ENCODE data around the gene CDS1.
A peak's percentile ranks its signal among the peaks of the same experiment; 100 is the strongest.
"Not testable (repeated sequence)": the region's sequence is repeated elsewhere in the genome, so short reads cannot be mapped to it uniquely, and the experiment has no call there.

CDS1 gene

GRCh38 chr4:84582988-84583875, at the start of gene CDS1:
TSS of gene CDS1 (plus strand) at chr4:84583127. CDS start at chr4:84583402, 275 bp downstream.
- DNase-seq (ENCODE audit: low spot score) = peak; percentile 17

GRCh38 chr4:84535901-84536300, 47.0 kb upstream of the CDS1 start:
- no peak for DNase-seq (ENCODE audit: low spot score)

GRCh38 chr4:84545093-84545492, 37.8 kb upstream of the CDS1 start:
- no peak for DNase-seq (ENCODE audit: low spot score)

- no peak for DNase-seq (ENCODE audit: low spot score)
Observed at GRCh38 chr4:84547211-84547610, 35.7 kb upstream of the CDS1 start.

DNA sequence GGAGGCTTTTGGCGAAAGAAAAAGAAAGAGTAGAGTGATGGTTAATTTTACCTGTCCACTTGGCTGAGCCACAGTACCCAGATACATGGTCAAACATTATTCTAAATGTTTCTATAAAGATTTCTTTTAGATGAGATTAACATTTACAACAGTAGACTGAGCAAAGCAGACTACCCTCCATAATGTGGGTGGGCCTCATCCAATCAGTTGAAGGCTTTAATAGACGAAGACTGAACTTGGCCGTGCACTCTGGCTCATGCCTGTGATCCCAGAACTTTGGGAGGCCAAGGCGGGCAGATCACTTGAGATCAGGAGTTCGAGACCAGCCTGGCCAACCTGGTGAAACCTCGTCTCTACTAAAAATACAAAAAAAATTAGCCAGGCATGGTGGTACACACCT, 33.7 kb upstream of the CDS1 start:
- DNase-seq (ENCODE audit: low spot score) = not testable (repeated sequence)

- no peak for DNase-seq (ENCODE audit: low spot score)
Observed at GRCh38 chr4:84562156-84562555, 20.8 kb upstream of the CDS1 start.

GRCh38 chr4:84563002-84563401, 19.9 kb upstream of the CDS1 start:
- DNase-seq (ENCODE audit: low spot score) = no peak

GRCh38 chr4:84565951-84566350, 17.0 kb upstream of the CDS1 start:
- DNase-seq (ENCODE audit: low spot score) = no peak

DNA sequence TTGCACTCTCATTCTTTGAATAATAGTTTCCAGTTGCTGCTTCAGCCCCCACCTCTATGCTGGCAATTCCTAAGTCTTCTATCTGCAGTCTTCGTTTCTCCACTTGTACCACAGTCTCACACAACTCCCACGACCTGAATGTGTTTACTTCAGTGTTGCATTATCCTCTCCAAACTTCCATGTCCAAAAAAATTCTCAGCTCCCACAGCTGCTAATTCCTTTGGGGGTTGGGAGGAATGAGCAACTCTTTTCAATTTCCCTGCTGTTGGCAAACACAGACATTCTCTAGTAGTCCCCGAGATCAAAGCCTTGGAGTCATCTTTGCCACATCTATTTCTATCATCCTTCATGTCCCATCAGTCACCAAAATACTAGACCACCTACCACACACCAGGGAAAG, 14.4 kb upstream of the CDS1 start:
- no peak for DNase-seq (ENCODE audit: low spot score)

DNA sequence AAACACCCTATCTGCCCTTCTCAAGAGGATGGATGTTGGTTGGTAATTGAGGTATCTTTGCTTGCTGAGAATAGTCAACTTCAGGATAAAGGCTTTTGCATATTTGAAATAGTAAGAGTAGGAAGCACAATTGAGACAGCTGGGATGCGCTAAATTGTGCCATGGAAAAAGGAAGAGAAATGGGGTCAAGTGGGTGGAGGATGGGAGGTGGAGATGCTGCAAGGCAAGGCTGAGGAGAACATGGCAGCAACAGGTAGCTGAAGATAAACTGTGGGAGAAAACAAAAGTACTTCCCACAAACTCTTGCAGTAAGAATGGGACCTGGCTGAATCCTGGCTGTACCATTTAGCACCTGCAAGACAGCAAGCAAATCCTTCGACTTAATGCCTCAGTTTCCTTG, 13.9 kb upstream of the CDS1 start:
- no peak for DNase-seq (ENCODE audit: low spot score)

DNA sequence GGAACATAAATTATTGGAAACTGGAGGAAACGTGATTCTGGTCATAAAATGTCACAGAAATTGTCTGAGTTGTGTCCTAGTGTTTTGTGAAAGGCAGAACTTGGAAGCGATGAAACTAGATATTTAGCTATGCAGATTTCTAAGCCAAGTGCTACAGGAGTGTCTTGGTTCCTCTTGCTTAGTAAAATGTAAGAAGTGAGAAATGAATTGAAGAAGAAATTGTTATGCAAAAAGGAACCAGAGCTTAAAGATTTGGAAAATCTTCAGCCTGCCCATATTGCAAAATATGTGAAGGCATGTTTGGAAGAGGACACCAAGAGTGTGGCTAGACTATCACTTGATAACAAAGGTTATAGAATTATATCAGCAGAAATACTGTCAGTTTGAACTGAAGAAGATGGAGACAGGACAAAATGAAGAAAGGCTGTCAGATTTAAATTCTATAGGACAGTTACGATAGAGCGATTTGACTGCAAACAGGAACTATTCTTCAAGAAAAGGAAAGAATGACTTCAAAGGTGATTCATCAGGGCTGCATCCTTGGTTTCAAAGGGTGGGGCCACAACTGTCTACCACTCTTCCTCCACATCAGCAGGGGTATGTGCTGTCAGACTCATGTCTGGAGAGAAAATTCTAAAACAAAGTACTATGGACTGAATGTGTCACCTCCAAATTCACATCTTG, 9.4 kb upstream of the CDS1 start:
- no peak for DNase-seq (ENCODE audit: low spot score)

DNA sequence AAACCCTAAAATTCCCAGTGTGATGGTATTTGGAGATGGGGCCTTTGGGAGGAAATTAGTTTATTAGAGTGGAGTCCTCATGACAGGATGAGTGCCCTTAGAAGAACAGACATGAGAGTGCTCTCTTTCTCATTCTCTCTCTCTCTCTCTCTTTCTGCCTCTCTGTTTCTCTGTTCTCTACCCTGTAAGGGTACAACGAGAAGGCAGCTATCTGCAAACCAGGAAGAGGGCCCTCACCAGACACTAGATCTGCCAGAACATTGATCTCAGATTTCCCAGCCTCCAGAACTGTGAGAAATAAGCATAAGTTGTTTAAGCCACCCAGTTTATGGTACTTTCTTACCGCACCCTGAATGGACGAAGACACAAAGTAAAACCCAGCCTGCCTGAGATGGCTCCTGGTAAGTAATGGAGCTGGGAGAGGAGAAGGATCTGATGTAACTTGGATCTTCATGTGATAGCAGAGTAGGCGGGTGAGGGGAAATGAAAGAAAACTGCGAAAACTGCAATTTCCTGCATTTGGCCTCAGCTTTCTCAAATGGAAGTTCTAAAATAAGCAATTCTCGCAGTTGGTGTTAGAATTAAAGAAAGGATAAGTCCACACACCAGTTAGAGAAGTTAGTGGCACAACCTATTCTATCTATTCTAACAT, 8.7 kb upstream of the CDS1 start:
- no peak for DNase-seq (ENCODE audit: low spot score)

- no peak for DNase-seq (ENCODE audit: low spot score)
Observed at GRCh38 chr4:84578540-84579402, 4.2 kb upstream of the CDS1 start.

GRCh38 chr4:84579403-84579776, 3.5 kb upstream of the CDS1 start:
- DNase-seq (ENCODE audit: low spot score) = no peak

- peak; percentile 55 for DNase-seq (ENCODE audit: low spot score)
Observed at GRCh38 chr4:84582302-84582987, 482 bp upstream of the CDS1 start.

- no peak for DNase-seq (ENCODE audit: low spot score)
Observed at GRCh38 chr4:84583876-84584380, 1.0 kb downstream of the CDS1 start.

- DNase-seq (ENCODE audit: low spot score) = no peak
Observed at GRCh38 chr4:84585251-84585650, 2.3 kb downstream of the CDS1 start.

DNA sequence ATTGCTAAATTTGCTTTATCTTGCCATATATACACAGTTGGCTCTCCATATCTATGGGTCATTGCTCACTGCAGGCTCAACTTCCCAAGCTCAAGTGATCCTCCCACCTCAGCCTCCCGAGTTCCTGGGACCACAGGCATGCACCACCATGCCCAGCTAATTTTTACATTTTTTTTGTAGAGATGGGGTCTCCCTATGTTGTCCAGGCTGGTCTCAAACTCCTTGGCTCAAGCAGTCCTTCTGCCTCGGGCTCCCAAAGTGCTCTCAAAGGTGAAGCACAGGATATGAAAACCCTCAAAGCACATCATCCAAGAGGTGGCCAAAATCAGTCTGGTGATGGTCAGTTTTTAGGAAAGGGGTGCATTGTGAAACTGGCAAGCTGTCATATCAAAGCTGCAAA, 11.8 kb downstream of the CDS1 start:
- DNase-seq (ENCODE audit: low spot score) = no peak

- no peak for DNase-seq (ENCODE audit: low spot score)
Observed at GRCh38 chr4:84596826-84597225, 13.9 kb downstream of the CDS1 start.

GRCh38 chr4:84597450-84597849, 14.5 kb downstream of the CDS1 start:
- no peak for DNase-seq (ENCODE audit: low spot score)

GRCh38 chr4:84606645-84607044, 23.7 kb downstream of the CDS1 start:
- DNase-seq (ENCODE audit: low spot score) = no peak
